Limb (tissue), 2 donors: Measurements from ENCODE around the gene PIK3CD.
"Not testable (repeated sequence)": the region's sequence is repeated elsewhere in the genome, so short reads cannot be mapped to it uniquely, and the experiment has no call there.

ENCODE experiments used
- DNase-seq, 2 donors: peaks; one replicate each; pipeline ENCODE4 v3.0.0-alpha.2; 2016; ENCODE audit errors: extremely low spot score in 2 of 2

PIK3CD gene

DNA sequence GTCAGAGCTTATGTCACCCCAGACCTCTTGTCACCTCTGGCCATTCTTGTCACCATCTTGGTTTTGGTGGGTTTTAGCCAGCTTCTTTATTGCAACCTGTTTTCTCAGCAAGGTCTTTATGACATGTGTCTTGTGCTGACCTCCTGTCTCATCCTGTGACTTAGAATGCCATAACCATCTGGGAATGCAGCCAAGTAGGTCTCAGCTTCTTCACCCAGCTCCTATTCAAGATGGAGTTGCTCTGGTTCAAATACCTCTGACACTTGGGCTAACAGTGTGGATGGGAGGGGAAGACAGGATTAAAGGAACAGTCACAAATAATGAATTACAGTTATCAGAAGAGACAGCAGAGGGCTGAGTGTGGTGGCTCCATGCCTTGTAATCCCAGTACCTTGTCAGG is 30.5 kb upstream of the PIK3CD start:
- DNase-seq: no peak

DNA sequence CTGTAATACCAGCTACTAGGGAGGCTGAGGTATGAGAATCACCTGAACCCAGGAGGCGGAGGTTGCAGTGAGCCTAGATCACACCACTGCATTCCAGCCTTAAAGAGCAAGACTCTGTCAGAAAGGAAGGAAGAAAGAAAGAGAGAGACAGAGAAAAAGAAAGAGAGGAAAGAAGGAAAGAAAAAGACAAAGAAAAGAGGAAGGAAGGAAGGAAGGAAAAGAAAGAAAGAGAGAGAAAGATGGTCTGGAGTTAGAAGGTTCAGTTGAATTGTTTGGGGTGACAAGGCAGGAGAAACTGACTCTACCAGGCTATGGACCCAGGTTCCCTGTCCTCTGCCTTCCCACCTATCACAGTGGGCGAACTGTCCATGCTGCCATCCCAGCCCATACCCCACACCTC is 27.4 kb upstream of the PIK3CD start:
- DNase-seq: no peak

DNA sequence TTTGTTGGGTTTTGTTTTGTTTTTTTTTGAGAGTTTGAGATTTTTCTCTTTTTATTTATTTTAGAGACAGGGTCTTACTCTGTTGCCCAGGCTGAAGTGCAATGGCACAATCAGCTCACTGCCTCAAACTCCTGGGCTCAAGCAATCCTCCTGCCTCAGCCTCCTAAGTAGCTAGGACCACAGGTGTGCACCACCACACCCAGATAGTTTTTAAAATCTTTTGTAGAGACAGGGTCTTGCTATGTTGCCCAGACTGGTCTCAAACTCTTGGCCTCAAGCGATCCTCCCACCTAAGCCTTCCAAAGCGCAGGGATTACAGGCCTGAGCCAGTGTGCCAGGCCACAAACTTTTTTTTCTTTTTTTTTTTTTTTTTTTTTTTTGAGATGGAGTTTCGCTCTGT is 26.5 kb upstream of the PIK3CD start:
- DNase-seq: not testable (repeated sequence)

DNA sequence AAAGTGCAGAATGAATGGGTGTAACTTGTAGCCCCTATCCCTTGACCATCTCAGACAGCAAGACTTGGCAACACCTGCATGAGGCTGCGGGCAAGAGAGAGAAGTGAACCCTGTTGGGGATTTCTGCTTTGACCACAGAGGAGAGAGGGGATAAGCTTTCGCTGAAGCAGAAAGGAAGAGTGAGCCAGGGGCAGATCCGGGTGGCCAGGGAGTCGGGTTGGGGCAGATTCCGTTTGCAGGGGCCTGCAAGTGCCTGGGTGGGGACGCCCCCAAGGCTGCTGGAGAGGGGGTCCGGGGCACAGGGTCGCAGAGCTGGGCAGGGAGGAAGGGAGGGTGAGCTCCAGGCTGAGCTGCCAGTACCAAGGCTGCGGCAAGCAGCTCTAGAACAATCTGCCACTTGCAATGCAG is 25.3 kb upstream of the PIK3CD start:
- DNase-seq: no peak

DNA sequence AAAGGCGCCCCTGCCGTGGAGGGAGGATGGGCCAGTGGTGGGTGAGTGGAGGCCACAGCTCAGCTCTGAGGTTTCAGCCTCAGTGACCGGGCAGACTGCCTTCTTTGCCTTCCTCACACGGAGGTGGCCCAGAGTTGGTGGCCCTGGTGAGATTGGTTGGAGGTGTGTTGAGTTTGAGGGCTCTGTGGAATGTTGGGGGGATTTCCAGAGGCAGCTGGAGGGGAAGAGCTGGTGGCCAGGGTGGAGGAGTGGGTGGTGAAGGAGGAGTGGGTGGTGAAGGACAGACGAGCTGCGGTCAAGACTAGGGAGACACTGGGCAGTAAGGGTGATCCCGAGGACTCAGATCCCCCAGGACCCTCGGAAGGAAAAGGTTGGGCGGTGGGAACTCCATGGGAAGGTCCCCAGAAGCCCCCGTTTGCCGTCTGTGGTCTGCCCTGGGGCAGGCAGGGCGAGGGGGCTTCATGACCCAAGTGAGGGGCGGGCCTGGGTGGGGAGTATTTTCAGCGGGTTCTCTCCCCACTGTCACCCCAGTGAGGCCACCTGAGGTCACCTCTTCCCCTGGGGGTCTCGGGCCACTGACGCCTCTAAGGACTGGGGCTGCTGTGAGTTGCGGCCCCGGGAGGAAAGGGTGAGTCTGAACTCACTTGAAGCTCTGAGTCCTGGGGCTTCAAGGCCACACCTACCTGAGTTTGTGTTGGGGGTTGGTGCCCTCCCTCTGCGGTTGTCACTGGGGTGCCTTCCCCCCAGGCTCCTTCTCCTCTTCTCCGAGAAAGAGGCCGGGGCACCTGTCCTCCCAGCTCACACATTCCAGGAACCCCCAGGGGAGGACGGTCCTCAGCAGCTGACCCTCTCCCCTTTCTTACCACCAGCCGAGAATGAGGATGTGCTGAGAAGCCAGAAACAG is 22.7 kb upstream of the PIK3CD start:
- no peak for DNase-seq

DNA sequence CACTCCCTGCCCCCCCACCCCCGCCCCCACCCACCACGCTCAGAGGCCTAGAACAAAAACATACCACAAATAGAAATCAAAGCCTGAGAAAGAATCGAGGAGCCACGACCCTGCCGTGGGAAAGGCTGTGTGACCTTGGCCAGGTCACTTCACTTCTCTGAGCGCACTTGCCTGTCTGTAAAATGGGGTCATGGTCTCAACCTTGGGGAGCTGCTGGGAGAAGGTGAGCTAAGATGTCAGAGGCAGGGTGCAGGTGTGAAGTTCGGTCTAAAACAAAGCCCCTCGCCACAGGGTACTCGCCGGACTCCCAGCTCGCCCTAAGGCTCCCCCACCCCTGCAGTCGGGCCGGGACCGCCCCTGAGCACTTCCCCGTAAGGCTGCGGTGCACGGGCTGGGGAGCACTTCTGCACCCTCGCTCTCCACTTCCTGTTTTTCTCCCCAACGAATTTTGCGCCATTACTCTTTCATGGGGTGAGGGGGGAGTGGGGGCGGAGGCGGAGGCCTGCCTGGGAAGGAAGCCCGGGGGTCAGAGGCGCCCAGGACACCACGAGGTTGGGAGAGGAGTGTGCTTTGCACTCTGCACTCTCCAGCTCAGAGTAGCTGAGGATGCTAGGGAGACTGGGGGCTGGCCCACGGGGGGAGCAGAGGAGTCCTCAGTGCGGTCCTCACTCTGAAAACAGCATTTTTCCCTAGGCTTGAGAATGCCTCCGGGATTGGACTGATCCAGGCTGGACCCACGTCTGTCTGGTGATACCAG is 21.9 kb upstream of the PIK3CD start:
- no peak for DNase-seq

DNA sequence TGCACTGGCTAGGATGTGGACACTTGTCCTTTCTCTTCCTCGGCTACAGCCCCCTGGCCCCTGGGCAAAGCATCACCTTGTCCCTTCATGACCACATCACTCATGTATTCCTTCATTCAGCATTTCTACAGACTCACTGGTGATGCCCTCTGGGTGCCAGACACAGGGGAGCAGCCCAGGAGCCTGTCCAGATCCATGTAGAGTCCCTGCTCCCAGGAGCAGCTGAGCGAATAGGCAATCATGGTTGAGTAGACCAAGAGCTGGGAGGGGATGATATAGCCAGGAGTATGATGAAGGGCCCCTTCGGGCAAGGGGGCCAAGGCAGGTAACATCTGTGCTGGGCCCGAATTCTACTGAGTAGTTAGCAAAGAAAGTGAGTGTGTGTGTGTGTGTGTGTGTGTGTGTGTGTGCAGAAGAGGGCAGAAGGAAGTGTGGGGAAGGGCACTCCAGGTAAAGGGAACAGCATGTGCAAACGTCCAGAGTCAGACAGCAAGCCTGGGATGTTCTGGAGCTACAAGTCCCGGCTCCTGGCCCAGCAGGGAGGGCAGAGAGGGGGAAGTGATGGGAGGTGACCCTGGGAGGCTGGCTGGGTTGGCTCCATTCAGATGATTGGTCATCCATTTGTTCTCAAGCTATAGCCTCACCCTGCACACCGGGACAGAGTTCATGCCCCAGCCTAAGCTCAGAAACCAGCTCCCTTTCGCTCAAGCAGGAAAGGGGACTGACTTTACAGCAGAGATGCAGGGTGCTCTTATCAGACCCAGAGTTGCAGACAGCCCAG is 21.0 kb upstream of the PIK3CD start:
- DNase-seq: no peak

DNA sequence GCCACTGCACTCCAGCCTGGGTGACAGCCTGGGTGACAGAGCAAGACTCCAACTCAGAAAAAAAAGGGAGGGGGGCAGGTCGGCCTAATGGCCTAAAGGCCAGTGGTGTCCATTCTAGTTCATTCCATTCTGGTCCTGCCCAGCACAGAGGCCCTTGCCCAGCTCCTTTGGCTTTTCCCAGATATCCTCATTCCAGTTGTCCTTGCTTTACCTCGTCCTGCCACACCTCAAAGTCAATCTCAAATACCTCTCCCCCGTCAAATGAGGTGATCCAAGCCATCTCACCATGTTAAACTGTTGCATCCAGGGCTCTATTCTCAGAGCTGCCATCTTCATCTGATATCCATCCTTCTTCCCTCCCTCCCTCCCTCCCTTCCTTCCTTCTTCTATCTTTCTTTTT is 19.9 kb upstream of the PIK3CD start:
- DNase-seq: no peak

DNA sequence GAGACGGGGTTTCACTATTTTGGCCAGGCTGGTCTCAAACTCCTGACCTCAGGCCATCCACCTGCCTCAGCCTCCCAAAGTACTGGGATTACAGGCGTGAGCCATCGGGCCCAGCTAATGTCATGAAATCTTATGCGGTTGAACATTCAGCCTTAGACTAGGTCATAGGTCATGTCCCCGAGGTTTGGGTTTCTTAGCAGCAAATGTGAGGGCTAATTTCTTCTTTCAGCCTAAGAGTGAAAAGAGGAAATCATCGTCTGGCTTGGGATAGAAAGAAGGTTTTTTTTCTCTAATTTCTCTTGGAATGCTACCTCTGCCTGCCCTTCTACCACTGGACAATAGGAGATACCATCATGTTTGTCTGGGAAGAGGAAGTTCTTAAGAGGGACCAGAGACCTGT is 18.0 kb upstream of the PIK3CD start:
- DNase-seq: no peak

DNA sequence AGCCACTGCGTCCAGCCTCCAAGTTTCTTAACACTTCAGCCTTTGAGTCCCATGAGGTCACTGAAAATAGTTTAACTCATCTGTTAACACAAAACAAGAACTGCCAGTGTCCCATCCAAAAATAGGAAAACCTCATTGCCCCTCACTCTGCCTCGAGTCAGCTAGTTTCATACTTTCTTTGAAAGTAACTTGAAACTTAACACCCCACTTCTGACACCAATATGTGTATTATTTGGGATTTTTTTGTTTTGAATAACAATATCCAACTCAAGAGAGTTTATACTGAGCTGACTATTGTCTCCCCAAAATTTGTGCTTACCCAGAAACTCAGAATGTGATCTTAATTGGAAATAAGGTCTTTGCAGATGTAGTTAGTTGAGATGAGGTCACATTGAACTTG is 16.9 kb upstream of the PIK3CD start:
- no peak for DNase-seq

DNA sequence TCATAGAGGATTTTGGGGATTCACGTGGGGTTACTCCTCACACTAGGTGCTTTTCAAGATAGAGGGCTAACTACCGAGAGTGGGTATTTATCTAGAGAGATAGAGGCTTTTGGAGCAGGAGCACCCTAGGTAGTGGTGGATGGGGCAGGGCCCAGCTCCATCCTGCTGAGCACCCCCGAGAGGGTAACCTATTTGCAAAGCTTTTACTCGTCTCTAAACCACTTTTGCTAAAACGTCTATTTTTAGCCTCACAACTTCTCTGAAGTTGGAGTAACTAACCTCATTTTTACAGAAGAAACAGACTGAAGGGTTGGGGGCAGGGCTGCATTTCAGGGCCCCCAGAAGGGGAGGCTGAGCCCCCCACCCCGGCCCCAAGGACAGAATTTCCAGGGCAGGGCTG is 12.3 kb upstream of the PIK3CD start:
- no peak for DNase-seq

DNA sequence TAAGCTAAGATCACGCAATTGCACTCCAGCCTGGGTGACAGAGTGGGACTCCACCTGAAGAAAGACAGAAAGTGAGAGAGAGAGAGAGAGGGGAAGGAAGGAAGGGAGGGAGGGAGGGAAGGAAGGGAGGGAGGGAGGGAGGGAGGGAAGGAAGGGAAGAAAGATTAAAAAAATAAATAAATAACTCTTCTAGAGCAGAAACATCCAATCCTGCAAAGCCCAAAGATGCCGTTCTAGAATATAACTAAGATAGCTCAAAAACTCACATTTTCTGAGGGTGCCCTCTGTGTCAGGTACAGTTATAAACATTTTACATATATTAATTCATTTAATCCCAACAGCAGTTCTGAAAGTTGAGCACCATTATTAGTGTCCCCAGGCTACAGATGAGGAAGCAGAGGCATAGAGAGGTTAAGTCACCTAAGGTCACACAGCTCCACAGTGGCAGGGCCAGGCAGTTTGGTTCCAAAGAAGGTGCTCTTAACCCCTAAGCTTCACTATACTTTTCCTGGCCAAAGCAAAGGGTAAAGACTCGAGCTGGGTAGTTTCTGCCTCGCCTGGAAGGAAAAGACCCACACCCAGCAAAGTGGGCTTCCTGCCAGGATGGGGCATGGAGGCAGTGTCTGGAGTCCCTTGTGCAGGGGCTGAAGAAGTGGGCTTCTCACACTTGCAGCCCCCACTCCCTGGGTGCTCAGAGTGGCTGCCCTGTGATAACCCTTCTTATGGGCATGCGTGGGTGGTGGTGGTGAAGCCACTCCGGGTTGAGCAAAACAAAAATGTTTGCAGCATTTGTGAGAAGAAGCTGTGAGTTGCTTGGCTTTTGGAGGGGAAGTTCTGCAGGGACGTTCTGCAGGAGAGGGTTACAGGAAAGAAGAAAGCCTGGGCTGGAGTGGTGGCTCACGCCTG is 7.9 kb upstream of the PIK3CD start:
- DNase-seq: no peak

DNA sequence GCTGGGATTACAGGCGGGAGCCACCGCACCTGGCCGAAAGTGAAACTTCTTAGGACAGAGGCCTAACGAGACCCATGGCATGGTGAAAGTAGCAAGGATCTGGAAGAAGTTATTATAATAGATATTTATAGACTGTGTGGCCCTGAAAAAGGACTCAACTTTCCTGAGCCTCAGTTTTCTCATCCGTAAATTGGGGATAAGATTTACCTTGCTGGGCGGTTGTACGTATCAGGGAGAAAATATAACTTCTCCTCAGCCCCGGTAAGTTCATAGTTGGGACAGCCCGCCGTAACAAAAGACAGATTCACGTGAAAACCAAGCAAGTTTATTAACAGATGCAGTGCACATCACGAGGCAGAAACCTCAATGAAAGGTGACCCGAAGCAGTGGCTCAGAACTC is 5.5 kb upstream of the PIK3CD start:
- DNase-seq: no peak

DNA sequence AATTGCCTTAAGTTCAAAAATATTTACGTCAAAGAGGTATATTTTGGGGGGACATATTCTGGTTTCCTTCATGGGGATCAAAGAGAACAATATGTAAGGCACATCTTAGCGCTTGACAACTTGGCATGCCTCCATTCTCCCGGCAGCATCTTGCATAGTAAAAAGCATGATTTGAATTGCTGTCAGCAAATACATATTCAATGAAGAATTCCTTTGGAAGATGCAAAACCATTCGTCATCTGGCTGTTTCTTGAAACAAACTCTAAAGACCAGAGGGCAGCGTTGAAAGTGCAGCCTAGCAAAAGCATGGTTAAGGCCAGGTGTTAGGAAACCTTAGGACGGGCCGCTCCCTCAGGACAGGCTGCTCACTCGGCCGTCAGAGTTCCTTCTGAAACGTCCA is 3.4 kb upstream of the PIK3CD start:
- no peak for DNase-seq

DNA sequence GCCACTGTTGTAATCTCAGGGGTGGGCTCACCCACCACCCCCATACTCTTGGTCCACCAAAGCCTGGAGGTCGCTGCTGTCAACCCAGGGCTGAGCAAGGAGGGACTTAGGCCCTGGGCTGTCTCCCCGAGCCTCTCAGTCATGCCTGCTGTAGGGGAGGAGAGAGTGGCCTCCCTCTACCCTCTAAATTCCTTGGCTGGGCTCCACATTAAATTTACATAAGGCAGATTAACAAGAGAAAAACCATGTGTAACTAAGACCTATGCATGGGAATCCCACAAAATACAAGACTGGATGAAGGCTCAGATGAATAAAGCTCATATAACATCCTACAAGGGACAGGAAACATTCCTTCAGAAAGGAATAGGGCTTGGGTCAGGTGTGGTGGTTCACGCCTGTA is 1.8 kb upstream of the PIK3CD start:
- no peak for DNase-seq

DNA sequence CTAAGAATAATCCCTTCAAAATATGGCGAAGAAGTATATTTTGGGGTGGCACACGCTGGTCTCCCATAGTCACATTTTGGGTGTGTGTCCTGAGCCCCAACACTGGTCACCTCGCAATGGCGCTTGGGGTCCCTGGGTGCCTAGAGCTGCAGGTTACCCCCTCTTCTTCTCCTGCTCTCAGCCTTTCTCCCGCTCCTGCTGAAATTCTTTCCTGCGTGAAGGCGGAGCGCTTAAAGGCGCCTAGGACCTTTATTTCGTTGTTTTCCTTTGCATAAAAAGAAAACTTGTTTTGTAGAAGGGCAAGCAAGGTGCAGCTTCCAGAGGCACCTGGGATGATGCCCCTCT is 339 bp upstream of the PIK3CD start:
- no peak for DNase-seq

DNA sequence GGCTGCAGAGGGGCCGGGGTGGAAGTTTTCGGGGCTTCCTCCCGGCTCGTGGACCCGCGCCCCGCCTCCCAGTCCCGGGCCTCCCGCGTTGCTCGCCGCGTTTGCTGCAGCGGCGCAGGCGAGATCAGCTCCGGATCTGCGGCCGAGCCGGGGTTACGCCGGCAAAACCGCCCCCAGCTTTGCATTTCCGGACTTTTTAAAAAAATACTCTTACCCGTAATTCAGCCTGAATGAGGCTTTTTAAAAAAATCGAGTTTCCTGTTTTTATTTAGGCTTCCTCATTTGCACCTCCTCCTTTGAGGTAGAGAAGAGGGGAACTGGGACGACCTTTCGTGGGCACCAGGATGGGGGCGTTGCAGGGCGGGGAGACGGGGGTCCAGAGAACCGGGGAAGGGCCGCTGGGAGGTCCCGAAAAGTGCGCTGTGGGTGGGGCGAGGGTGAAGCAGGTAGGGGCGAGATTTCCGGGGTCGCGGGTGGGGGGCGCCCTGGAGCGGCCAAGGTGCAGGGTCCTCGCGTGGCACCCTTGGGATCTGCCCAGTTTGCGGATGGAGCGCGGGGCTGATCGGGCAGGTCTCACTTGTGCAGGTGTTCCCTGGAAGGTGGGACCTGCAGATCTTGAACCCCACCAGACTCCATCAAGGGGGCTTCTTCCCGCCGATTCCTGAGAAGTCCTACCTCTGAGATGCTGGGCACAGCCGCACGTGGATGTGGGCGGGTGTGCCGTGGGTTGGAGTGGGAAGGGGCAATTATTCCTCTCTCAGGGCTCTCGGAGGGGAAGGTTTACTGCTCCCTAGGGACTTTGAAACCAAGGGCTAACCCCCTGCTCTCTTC is 1.1 kb downstream of the PIK3CD start:
- DNase-seq: no peak

DNA sequence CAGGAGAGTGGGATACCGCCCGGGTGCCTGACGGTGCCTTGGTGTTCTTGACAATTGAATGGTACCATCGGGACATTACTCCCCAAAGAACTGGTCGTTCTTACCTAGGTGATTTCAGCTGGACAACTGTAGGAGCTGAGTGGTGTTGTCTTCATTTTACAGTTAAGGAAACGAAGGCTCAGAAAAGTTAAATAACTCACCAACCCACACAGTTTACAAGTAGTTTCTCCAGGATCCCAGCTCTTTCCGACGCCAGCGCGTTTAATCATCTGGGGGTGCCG is 1.6 kb downstream of the PIK3CD start:
- DNase-seq: no peak

DNA sequence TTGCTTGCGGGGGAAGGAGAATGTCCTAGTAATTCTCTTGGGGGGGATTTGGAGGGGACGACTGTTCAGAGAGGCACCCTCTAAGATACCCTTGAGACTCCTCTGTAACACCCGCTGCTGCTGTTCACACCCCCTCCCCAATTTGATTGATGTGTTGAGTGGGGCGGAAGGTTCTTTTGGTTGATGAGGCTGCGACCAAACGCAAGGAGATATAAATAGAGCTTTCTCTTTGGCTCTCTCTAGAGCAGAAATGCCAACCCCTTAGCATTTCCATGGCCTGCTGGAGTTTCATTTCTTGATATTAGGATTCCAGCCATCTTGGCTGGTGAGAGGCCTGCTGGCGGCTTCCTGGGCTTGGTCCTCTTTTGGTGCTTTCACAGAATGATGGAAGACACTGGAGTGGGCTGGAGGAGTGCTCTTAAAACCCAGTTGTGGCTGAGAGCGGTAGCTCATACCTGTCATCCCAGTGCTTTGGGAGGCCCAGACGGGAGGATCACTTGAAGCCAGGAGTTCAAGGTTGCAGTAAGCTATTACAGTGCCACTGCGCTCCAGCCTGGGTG is 2.0 kb downstream of the PIK3CD start:
- DNase-seq: no peak
